WTC11 (cell line): ENCODE data around the gene HOXA13. TPM values are rescaled to one million over a fixed set of nuclear protein-coding genes. Genes with fewer than 3 reads are reported as not detected.

Experiments used
- ATAC-seq: fragments of 200-7000 bp; cut with Tn5 transposase; 2 replicates; pipeline ENCODE4 v1.10.0; 2021; ENCODE audit warnings: mild to moderate bottlenecking, moderate library complexity
- CTCF ChIA-PET: fragments of 300-600 bp; sonication (Branson Sonifier 250); formaldehyde crosslinking; loops from one replicate; lab custom pipeline; 2021; ENCODE audit warnings: antibody characterized with exemption; lab: Charles Lee
- POLR2A ChIA-PET: fragments of 350-600 bp; sonication (Branson Sonifier 250); formaldehyde crosslinking; loops from one replicate; lab custom pipeline; 2021; ENCODE audit warnings: antibody characterized with exemption; lab: Charles Lee
- DNase-seq: peaks from one replicate; pipeline ENCODE4 v3.0.0; 2021; ENCODE audit warnings: low spot score
- H3K27ac Mint-ChIP-seq: 2 replicates; pipeline ENCODE4 v1.8.0; 2021; ENCODE audit warnings: mixed read lengths
- H3K27me3 Mint-ChIP-seq: 2 replicates; pipeline ENCODE4 v1.8.0; 2021; ENCODE audit warnings: low read depth, mild to moderate bottlenecking, moderate library complexity, mixed read lengths
- H3K36me3 Mint-ChIP-seq: 2 replicates; pipeline ENCODE4 v1.8.0; 2021; ENCODE audit warnings: mixed read lengths
- H3K4me1 Mint-ChIP-seq: 2 replicates; pipeline ENCODE4 v1.8.0; 2022; ENCODE audit warnings: mixed read lengths
- H3K4me3 Mint-ChIP-seq: 2 replicates; pipeline ENCODE4 v1.8.0; 2021; ENCODE audit warnings: mild to moderate bottlenecking, moderate library complexity, mixed read lengths
- H3K9me3 Mint-ChIP-seq: 2 replicates; pipeline ENCODE4 v1.8.0; 2021; ENCODE audit warnings: mixed read lengths
- ATF1 ChIP-seq: sonication (generic); formaldehyde crosslinking; IDR thresholded peaks from 2 replicates; pipeline ENCODE4 v1.8.1; 2023; ENCODE audit warnings: mild to moderate bottlenecking, moderate library complexity, missing genetic modification reagents
- ATF3 ChIP-seq: sonication (generic); formaldehyde crosslinking; conservative IDR thresholded peaks from 2 replicates; pipeline ENCODE4 v1.8.1; 2022; ENCODE audit warnings: mild to moderate bottlenecking, missing genetic modification reagents
- FOXK1 ChIP-seq: sonication (generic); formaldehyde crosslinking; IDR thresholded peaks from 2 replicates; pipeline ENCODE4 v1.8.0; 2022; ENCODE audit warnings: mild to moderate bottlenecking, moderate library complexity, missing genetic modification reagents
- PRDM15 ChIP-seq: sonication (generic); formaldehyde crosslinking; IDR thresholded peaks from 2 replicates; pipeline ENCODE4 v1.8.0; 2022; ENCODE audit warnings: missing genetic modification reagents
- RELA ChIP-seq: sonication (generic); formaldehyde crosslinking; IDR thresholded peaks from 2 replicates; pipeline ENCODE4 v1.8.1; 2022; ENCODE audit warnings: missing genetic modification reagents, mild to moderate bottlenecking, borderline replicate concordance
- ZNF121 ChIP-seq: sonication (generic); formaldehyde crosslinking; IDR thresholded peaks from 2 replicates; pipeline ENCODE4 v1.8.0; 2023; ENCODE audit warnings: missing genetic modification reagents
- ZNF423 ChIP-seq: fragments of 250-450 bp; sonication (Bioruptor Pico); IDR thresholded peaks from 2 replicates; pipeline ENCODE4 v2.1.2; 2022; ENCODE audit warnings: mild to moderate bottlenecking, moderate library complexity
- ZNF512 ChIP-seq: sonication (generic); formaldehyde crosslinking; IDR thresholded peaks from 2 replicates; pipeline ENCODE4 v1.8.1; 2022; ENCODE audit warnings: missing genetic modification reagents, borderline replicate concordance
- total RNA-seq: library from RNA; stranded (reverse); gene quantifications from 3 replicates; pipeline ENCODE4 v1.2.3, GENCODE V29; 2021
- TF ChIP-seq, protein P1 (sequence below): sonication (generic); formaldehyde crosslinking; IDR thresholded peaks from 2 replicates; pipeline ENCODE4 v1.8.0; 2023; ENCODE audit warnings: missing genetic modification reagents, mild to moderate bottlenecking, borderline replicate concordance
- TF ChIP-seq, protein P2 (sequence below): sonication (generic); formaldehyde crosslinking; IDR thresholded peaks from 2 replicates; pipeline ENCODE4 v1.8.1; 2022; ENCODE audit warnings: low read depth, mild to moderate bottlenecking, moderate library complexity, missing genetic modification reagents, borderline replicate concordance
- TF ChIP-seq, protein P3 (sequence below): sonication (generic); formaldehyde crosslinking; IDR thresholded peaks from 2 replicates; pipeline ENCODE4 v1.8.0; 2023; ENCODE audit warnings: mild to moderate bottlenecking, missing genetic modification reagents
- TF ChIP-seq, protein P4 (sequence below): fragments of 250-450 bp; sonication (Bioruptor Pico); IDR thresholded peaks from 2 replicates; pipeline ENCODE4 v1.9.0; 2021; ENCODE audit warnings: mild to moderate bottlenecking
- TF ChIP-seq, protein P5 (sequence below): sonication (generic); formaldehyde crosslinking; IDR thresholded peaks from 2 replicates; pipeline ENCODE4 v1.8.1; 2023; ENCODE audit warnings: mild to moderate bottlenecking, missing genetic modification reagents

The HOXA13 gene
- total RNA-seq, 1 experiment from 2014 or later: not detected

DNA sequence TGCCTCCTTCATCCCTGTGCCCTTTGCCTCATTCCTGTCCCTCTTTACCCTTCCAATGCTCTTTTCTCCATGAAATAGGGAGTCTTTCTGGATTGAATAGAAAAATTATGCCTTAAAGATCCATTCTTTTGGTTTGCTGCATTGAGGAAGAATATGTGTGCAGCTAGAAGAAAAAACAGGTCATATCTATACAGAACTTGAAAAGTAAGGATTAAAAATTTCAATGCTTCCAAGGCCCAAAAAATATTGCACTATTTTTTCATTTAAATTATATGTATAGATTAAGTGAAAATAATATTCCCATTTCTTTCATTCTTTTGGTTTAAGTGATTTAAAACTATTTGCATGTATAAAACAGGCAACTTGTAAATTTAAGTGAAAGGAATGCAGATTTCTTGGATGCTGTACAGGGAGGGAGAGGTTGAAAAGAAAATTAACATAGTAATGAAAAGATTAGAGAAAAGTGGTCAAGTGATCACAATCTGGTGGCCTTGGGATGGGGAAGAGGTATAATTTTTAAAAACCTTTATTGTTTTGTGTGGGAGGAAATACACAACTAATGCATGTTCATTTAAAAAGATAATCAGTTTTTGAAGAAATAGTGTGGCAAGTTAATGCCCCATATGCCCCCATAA, 24.2 kb upstream of the HOXA13 start (continued):
- TF ChIP-seq, protein P1, sequence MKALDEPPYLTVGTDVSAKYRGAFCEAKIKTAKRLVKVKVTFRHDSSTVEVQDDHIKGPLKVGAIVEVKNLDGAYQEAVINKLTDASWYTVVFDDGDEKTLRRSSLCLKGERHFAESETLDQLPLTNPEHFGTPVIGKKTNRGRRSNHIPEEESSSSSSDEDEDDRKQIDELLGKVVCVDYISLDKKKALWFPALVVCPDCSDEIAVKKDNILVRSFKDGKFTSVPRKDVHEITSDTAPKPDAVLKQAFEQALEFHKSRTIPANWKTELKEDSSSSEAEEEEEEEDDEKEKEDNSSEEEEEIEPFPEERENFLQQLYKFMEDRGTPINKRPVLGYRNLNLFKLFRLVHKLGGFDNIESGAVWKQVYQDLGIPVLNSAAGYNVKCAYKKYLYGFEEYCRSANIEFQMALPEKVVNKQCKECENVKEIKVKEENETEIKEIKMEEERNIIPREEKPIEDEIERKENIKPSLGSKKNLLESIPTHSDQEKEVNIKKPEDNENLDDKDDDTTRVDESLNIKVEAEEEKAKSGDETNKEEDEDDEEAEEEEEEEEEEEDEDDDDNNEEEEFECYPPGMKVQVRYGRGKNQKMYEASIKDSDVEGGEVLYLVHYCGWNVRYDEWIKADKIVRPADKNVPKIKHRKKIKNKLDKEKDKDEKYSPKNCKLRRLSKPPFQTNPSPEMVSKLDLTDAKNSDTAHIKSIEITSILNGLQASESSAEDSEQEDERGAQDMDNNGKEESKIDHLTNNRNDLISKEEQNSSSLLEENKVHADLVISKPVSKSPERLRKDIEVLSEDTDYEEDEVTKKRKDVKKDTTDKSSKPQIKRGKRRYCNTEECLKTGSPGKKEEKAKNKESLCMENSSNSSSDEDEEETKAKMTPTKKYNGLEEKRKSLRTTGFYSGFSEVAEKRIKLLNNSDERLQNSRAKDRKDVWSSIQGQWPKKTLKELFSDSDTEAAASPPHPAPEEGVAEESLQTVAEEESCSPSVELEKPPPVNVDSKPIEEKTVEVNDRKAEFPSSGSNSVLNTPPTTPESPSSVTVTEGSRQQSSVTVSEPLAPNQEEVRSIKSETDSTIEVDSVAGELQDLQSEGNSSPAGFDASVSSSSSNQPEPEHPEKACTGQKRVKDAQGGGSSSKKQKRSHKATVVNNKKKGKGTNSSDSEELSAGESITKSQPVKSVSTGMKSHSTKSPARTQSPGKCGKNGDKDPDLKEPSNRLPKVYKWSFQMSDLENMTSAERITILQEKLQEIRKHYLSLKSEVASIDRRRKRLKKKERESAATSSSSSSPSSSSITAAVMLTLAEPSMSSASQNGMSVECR: no peak
- TF ChIP-seq ATF1 (CRISPR knock-in tag) (no peak), FOXK1 (CRISPR knock-in tag) (no peak), ZNF512 (CRISPR knock-in tag) (no peak), ATF3 (no peak)
- TF ChIP-seq, protein P2, sequence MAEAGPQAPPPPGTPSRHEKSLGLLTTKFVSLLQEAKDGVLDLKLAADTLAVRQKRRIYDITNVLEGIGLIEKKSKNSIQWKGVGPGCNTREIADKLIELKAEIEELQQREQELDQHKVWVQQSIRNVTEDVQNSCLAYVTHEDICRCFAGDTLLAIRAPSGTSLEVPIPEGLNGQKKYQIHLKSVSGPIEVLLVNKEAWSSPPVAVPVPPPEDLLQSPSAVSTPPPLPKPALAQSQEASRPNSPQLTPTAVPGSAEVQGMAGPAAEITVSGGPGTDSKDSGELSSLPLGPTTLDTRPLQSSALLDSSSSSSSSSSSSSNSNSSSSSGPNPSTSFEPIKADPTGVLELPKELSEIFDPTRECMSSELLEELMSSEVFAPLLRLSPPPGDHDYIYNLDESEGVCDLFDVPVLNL (CRISPR knock-in tag): no peak

DNA sequence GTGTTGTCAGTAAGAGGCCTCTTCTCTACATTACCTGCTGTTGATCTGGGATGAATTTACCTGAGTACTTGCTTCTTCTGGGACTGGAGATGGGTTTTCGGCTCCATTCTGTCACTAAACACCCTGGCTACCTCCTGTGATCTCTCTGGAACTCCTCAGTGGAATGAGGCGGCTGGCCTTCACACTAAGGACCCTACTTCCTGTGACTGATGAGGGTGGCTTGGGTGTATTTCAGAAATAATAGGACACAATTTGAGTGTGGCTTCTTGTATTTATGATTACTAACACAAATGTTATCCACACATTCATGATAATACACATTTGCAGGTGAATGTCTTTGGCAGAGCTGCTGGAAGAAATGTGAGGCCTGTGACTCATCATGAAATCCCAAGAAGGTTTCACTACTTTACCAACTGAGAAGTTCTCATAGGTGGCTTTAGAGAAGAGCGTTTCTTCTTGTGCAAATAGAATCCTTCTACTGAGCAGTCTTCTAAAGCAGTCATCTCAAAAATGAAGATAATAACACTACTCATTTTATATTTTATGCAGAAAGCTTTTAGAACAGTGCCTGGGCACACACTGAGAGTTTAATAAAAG, 21.4 kb upstream of the HOXA13 start:
- ChIA-PET CTCF (no interaction called here), POLR2A (no interaction called here)
- Mint-ChIP-seq H3K9me3 (no peaks in the 10 kb centered on the region), H3K4me3 (no peak overlapping the region; the same call in 1 of the 2 replicates), H3K4me1 (peaks cover 30% of the 10 kb centered on the region), H3K27ac (no peak overlapping the region), H3K27me3 (peaks cover 100% of the 10 kb centered on the region), H3K36me3 (no peaks in the 10 kb centered on the region)
- ATAC-seq (no peak), DNase-seq (no peak)
- TF ChIP-seq, protein P3, sequence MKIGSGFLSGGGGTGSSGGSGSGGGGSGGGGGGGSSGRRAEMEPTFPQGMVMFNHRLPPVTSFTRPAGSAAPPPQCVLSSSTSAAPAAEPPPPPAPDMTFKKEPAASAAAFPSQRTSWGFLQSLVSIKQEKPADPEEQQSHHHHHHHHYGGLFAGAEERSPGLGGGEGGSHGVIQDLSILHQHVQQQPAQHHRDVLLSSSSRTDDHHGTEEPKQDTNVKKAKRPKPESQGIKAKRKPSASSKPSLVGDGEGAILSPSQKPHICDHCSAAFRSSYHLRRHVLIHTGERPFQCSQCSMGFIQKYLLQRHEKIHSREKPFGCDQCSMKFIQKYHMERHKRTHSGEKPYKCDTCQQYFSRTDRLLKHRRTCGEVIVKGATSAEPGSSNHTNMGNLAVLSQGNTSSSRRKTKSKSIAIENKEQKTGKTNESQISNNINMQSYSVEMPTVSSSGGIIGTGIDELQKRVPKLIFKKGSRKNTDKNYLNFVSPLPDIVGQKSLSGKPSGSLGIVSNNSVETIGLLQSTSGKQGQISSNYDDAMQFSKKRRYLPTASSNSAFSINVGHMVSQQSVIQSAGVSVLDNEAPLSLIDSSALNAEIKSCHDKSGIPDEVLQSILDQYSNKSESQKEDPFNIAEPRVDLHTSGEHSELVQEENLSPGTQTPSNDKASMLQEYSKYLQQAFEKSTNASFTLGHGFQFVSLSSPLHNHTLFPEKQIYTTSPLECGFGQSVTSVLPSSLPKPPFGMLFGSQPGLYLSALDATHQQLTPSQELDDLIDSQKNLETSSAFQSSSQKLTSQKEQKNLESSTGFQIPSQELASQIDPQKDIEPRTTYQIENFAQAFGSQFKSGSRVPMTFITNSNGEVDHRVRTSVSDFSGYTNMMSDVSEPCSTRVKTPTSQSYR: no peak
- TF ChIP-seq, protein P4, sequence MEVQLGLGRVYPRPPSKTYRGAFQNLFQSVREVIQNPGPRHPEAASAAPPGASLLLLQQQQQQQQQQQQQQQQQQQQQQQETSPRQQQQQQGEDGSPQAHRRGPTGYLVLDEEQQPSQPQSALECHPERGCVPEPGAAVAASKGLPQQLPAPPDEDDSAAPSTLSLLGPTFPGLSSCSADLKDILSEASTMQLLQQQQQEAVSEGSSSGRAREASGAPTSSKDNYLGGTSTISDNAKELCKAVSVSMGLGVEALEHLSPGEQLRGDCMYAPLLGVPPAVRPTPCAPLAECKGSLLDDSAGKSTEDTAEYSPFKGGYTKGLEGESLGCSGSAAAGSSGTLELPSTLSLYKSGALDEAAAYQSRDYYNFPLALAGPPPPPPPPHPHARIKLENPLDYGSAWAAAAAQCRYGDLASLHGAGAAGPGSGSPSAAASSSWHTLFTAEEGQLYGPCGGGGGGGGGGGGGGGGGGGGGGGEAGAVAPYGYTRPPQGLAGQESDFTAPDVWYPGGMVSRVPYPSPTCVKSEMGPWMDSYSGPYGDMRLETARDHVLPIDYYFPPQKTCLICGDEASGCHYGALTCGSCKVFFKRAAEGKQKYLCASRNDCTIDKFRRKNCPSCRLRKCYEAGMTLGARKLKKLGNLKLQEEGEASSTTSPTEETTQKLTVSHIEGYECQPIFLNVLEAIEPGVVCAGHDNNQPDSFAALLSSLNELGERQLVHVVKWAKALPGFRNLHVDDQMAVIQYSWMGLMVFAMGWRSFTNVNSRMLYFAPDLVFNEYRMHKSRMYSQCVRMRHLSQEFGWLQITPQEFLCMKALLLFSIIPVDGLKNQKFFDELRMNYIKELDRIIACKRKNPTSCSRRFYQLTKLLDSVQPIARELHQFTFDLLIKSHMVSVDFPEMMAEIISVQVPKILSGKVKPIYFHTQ (CRISPR knock-in tag): no peak
- TF ChIP-seq PRDM15 (CRISPR knock-in tag): no peak
- TF ChIP-seq, protein P5, sequence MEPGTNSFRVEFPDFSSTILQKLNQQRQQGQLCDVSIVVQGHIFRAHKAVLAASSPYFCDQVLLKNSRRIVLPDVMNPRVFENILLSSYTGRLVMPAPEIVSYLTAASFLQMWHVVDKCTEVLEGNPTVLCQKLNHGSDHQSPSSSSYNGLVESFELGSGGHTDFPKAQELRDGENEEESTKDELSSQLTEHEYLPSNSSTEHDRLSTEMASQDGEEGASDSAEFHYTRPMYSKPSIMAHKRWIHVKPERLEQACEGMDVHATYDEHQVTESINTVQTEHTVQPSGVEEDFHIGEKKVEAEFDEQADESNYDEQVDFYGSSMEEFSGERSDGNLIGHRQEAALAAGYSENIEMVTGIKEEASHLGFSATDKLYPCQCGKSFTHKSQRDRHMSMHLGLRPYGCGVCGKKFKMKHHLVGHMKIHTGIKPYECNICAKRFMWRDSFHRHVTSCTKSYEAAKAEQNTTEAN (CRISPR knock-in tag): no peak
- TF ChIP-seq RELA (CRISPR knock-in tag): no peak
- TF ChIP-seq ZNF423 (CRISPR knock-in tag): no peak
- no peak for TF ChIP-seq ZNF121 (CRISPR knock-in tag)
- TF ChIP-seq ZNF512 (CRISPR knock-in tag): no peak
- no peak for TF ChIP-seq FOXK1 (CRISPR knock-in tag)
